Measurements from ENCODE around the gene ZSWIM6.

Gene ZSWIM6

DNA sequence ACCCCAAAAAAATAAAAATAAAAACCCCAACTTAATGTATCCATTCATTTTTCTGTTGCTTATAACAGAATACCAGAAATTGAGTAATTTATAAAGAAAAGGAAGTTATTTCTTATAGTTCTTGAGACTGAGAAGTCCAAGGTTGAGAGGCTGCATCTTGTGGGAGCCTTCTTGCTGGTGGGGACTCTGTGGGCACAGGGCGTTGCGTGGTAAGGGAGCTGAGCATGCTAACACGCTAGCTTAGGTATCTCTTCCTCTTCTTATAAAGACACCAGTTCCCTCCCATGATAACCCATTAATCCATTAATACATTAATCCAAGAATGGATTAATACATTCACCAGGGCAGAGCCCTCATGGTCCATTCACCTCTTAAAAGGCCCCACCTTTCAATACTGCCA lies 150.9 kb downstream of the ZSWIM6 start:
- no peak for DNase-seq (ENCODE audit: low read depth)

DNA sequence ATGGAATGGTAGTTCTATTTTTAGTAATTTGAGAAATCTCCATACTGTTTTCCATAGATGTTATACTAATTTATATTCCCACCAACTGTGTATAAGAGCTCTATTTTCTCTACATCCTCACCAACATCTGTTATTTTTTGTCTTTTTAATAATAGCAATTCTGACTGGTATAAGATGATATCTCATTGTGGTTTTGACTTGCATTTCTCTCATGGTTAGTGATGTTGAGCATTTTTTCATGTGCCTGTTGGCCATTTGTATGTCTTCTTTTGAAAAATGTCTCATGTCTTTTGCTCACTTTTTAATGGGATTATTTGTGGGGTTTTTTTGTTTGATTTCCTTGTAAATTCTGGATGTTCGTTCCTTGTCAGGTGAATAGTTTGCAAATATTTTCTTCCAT lies 154.4 kb downstream of the ZSWIM6 start:
- DNase-seq (ENCODE audit: low read depth) = no peak

DNA sequence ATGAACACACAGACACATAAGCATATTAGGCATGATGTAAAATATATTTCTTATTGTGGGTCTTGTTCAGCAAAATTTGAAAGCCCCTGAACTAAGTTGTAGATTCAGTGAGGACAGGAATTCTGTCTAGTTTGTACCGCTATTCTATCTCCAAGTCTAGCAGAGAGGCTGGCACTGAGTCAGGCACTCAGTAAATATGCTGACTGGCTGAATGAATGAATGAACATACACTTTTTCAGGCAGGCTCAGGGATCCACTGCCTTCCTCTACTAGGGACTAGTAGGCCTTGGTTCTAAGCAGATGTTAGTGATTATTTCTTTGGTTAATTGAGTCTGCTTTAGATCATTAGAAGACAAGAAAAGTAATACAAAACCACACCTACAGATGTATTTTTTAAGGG lies 157.5 kb downstream of the ZSWIM6 start:
- DNase-seq (ENCODE audit: low read depth) = no peak

- no peak for DNase-seq (ENCODE audit: low read depth)
These were observed 159.8 kb downstream of the ZSWIM6 start for GRCh38 chr5:61491861-61492260.

DNA sequence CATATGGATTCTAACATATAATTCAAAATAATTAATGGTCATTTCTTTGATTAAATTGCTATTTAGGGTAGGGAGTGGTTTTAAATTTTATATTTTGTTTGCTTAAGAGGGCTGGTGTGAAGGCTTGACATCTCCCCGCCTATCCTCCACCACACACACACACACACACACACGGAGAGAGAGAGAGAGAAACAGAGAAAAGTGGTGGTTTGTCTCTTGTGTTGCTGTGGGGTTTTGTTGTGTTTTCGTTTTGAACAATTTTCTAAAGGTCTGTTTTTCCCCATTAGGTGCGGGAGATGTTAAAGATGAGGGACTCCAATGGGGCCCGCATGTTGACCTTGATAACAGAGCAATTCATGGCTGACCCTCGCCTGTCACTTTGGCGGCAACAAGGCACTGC lies 161.9 kb downstream of the ZSWIM6 start:
- DNase-seq (ENCODE audit: low read depth) = no peak

DNA sequence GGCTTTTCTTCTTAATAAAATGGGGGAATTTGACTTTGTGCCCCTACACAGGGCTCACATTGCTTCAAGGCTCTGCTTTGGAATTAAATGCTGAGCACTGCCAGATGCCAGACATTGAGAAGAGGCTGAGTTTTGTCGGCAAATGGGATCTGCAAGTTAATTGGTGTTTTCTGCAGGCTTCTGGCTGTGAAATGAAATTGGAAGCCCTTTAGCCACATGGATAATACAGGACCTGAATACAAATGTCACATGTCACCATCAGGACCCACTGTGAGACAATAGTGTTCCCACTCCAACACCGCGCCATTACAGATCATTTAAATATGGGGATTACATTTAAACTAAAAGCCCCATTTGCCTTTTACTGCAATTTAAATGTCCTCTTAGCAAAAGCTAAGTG lies 164.4 kb downstream of the ZSWIM6 start:
- DNase-seq (ENCODE audit: low read depth) = no peak

GRCh38 chr5:61496860-61497259 lies 164.8 kb downstream of the ZSWIM6 start:
- no peak for DNase-seq (ENCODE audit: low read depth)

DNA sequence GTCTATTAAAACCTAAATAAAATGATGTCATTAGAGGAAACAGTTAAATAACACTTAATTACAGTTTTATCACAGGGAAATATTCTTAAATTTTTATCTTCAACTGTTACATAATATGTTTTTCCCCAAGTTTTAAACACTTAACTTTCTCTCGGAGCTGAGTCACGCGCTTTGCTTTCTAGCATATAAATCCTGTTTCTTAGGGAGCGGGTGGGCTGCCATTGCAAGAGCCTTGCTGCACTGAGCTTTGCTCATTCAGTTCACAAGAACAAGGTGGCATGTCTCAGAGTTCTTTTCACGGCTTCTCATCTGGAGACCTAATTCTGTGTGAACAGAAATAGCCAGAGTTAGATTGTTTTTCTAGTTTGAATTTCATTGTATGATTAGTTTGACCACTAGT lies 166.1 kb downstream of the ZSWIM6 start:
- no peak for DNase-seq (ENCODE audit: low read depth)

GRCh38 chr5:61501971-61502370 lies 169.9 kb downstream of the ZSWIM6 start:
- DNase-seq (ENCODE audit: low read depth) = no peak

- no peak for DNase-seq (ENCODE audit: low read depth)
These were observed 172.2 kb downstream of the ZSWIM6 start for GRCh38 chr5:61504143-61504770.

DNA sequence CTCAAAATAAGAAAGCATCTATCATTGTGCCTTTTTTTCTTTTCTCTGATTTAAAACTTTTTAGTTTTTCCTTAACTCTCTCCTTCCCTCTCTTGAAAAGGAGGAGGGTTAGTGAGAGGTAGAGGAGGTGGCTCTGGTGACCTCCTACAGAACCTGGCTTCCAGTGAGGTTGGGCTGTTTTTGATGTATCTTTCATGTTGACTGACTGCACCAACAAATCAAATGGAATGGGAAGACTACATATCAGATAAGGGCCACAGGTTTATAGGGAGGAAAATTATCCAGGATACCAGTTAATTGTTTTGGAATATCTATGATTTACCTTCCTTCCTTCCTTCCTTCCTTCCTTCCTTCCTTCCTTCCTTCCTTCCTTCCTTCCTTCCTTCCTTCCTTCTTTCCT lies 173.2 kb downstream of the ZSWIM6 start:
- DNase-seq (ENCODE audit: low read depth) = no peak

GRCh38 chr5:61507232-61507631 lies 175.2 kb downstream of the ZSWIM6 start:
- no peak for DNase-seq (ENCODE audit: low read depth)

GRCh38 chr5:61516946-61517345 lies 184.9 kb downstream of the ZSWIM6 start:
- no peak for DNase-seq (ENCODE audit: low read depth)

GRCh38 chr5:61519728-61520277 lies 187.7 kb downstream of the ZSWIM6 start:
- no peak for DNase-seq (ENCODE audit: low read depth)

GRCh38 chr5:61523073-61523472 lies 191.0 kb downstream of the ZSWIM6 start:
- DNase-seq (ENCODE audit: low read depth) = no peak

DNA sequence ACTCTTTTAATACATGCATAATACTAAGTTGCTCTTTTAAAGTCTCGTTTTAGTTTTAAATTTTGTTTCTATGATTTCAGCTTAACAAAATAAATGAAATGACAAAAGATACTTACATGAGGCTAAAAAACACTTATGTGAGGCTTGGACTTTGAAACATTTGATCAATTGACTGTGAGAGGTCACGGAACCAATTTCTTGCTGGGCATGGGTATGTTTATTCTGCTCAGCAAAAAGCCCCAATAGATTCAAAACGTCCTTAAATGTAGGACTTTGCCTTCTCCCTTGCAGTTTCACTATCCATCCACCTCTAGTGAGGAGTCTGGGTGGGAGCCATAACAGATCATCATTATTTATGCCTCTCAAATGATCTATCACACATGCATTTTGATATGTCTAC lies 191.9 kb downstream of the ZSWIM6 start:
- no peak for DNase-seq (ENCODE audit: low read depth)

DNA sequence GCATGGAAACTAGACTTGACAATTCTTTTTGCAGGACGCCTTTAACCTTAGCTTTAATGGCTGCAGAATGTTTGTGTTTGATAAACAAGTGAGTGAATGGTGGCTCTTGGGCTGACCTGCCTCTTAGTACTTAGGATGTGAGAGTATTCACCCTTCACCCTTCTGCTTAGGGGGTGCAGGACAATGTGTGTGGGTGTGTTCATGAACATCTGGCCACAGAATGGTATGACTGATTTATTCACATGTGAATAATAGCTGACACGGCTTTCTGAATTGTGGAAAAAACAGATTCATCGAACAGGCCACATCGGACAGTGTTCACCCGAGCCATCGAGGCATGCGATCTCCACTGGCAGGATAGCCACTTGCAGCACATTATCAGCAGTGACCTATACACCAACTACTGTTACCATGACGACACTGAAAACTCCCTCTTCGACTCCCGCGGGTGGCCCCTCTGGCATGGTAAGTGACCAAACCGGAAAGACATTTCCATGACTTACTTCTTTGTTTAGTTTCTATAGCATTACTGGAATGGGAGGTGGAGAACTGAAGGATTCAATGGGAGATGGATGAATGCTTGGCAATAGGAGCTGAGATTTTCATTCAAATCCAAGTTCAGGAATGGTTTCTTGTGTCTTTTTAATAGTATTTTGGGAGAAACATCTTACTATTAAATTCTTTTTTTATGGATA lies 193.6 kb downstream of the ZSWIM6 start:
- DNase-seq (ENCODE audit: low read depth) = no peak

DNA sequence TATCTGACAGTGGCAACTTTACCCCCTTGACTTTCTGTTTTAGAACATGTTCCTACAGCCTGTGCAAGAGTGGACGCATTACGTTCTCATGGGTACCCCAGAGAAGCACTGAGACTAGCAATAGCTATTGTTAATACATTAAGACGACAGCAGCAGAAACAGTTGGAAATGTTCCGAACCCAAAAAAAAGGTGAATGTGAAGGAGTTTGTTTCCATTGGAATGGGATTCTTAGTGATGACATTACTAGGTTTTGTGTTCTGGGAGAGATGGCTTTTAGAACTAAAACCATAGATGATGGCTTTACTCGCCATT lies 194.1 kb downstream of the ZSWIM6 start:
- no peak for DNase-seq (ENCODE audit: low read depth)

DNA sequence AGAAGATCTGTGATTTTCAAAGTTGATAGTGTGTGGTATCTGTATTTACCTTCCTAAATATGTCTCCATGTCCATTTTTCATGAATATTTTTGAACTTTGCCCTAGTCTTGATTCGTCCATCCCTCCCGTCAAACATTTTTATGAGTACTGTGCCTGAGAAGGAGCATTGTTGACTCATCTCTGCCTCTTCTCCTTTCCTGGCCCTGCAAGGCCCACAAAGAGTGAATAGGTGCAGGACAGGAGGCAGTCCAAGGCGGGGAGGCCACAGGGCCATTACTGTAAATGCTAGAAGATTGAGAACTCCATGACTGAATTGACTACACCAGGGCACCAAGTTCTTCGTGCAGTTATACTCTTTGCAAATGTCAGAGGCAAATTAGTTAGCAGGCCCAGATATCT lies 200.9 kb downstream of the ZSWIM6 start:
- no peak for DNase-seq (ENCODE audit: low read depth)

DNA sequence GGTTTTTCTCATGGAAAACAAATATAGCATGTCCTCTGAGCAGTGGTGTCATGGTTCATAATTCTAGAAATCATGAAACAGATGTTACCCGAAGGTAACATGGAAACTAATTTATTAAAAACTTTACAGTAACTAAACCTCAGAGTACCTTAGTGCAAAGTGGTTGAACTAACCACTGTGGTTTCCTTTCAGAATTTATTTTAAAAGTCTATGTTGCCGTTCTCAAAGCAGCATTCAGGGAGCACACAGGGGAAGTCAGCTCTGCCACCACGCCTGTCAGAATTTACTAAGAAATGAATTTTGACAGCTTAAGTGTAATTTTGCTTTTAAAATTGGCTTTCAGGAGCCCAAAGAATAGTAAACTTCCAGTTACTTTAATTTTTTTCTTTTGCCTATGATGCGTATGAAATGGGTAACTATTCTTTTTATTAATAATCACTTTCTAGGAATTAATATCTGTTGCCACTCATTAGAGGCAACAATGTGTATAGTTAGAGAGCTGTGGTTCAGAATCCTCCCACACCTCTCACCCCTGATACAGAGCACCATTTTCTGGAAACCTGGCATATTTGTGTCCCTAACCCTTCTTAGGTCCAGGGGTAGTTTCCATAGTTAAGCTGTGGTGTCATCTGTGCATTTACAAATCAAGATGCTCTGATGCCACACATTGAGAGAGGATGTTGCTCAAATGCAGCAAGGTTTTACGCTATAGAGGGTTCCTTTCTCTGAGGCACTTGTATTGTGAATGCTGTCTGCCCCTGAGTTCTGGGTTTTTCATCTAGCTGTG lies 202.6 kb downstream of the ZSWIM6 start:
- no peak for DNase-seq (ENCODE audit: low read depth)

DNA sequence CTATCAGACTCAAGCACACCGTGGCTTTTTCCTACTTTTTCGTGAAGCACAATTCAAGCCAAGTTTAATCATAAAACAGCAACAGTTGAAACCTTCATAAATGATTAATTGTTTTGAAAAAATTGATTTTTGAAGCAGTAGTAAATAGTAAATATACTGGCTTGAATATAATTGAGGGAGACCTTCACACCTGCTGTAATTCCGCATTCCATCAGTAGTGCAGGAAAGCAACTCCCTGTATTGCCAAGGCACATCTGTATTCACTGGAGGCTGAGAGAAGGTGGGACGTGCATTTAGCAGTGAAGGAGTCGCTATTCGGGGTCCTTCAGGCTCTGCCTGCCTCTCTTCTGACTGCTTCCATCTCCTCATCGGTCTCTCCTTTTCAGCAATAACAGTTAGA lies 203.8 kb downstream of the ZSWIM6 start:
- DNase-seq (ENCODE audit: low read depth) = no peak

- no peak for DNase-seq (ENCODE audit: low read depth)
These were observed 204.9 kb downstream of the ZSWIM6 start for GRCh38 chr5:61536922-61537321.

Data from stimulated activated CD8-positive, alpha-beta memory T cell treated with anti-CD3 and anti-CD28 coated beads, Interleukin-4, amount 100 ng/mL, for 24 hours (primary cell).